HepG2 (cell line): ENCODE measurements around the gene CTSO. TPM values are rescaled to one million over a fixed set of nuclear protein-coding genes. Genes with fewer than 3 reads are reported as not detected.

Experiments used
- ATAC-seq: fragments of 200-7000 bp; cut with Tn5 transposase; 3 replicates; pipeline ENCODE4 v1.9.1; 2020; ENCODE audit warnings: mild to moderate bottlenecking, moderate library complexity
- BruUV-seq: library from RNA; stranded (reverse); fragments of 400-500 nt; replicated peaks from 2 replicates; lab custom pipeline; 2021; lab: Mats Ljungman, UMichigan
- CTCF ChIA-PET: fragments of 300-600 bp; formaldehyde crosslinking; extraction: SDS; loops from one replicate; lab custom pipeline; 2021; ENCODE audit warnings: low total read pairs, inconsistent platforms, low intra/inter-chr PET ratio; lab: Yijun Ruan, JAX
- POLR2A ChIA-PET: fragments of 350-600 bp; sonication (Branson Sonifier 250); formaldehyde crosslinking; loops from one replicate; lab custom pipeline; 2020; ENCODE audit warnings: antibody characterized with exemption, inconsistent platforms; lab: Yijun Ruan, JAX
- DNase-seq: peaks from one replicate; pipeline ENCODE4 v3.0.0-alpha.2; 2015; ENCODE audit warnings: low spot score
- FAIRE-seq: peaks from 3 replicates; lab custom pipeline; 2011; peaks lifted over from hg19 to GRCh38; lab: Jason Lieb, UNC
- H2AFZ ChIP-seq: one replicate; pipeline ENCODE4 v1.6.1; 2011; ENCODE audit warnings: low read length, inconsistent platforms
- H3K27ac ChIP-seq: fragments of 300-600 bp; 3 replicates; pipeline ENCODE4 v1.8.0; 2011; ENCODE audit warnings: mixed run types, mild to moderate bottlenecking, mixed read lengths, low read length, inconsistent platforms; ENCODE audit not compliant: insufficient read depth; ENCODE audit errors: extremely low read length
- H3K27me3 ChIP-seq, 2 experiments: fragments of 200-600 bp in 1 of 2; 2 replicates in 1 of 2; 3 replicates in 1 of 2; pipeline versions ENCODE4 v1.6.0 to v1.8.0; 2011; ENCODE audit warnings: low read length in 2 of 2, mild to moderate bottlenecking in 2 of 2, moderate library complexity in 2 of 2, inconsistent platforms in 1 of 2; ENCODE audit not compliant: insufficient read depth in 2 of 2, control insufficient read depth in 1 of 2
- H3K36me3 ChIP-seq, 2 experiments: fragments of 200-600 bp in 1 of 2; replicated peaks in 1 of 2; 2 replicates in 1 of 2; 3 replicates in 1 of 2; pipeline versions ENCODE4 v1.5.1 to v1.8.0; 2011; ENCODE audit warnings: low read length in 2 of 2, inconsistent platforms in 1 of 2; ENCODE audit not compliant: insufficient read depth in 2 of 2, control insufficient read depth in 1 of 2
- H3K4me1 ChIP-seq: 2 replicates; pipeline ENCODE4 v1.5.1; 2012; ENCODE audit warnings: low read length, inconsistent platforms; ENCODE audit not compliant: insufficient read depth
- H3K4me2 ChIP-seq: 2 replicates; pipeline ENCODE4 v1.6.0; 2011; ENCODE audit warnings: low read depth, low read length, inconsistent platforms
- H3K4me3 ChIP-seq, 3 experiments: fragments of 200-600 bp in 1 of 3; sonication (generic), shearing (Covaris generic) in 1 of 3; replicated peaks in 1 of 3; 2 replicates each; pipeline ENCODE4 v1.5.1; 2011 to 2016; ENCODE audit warnings: low read length in 3 of 3, inconsistent platforms in 2 of 3, low read depth in 2 of 3, mild to moderate bottlenecking in 2 of 3, control low read depth in 1 of 3, mixed read lengths in 1 of 3; ENCODE audit not compliant: insufficient read depth in 1 of 3
- H3K79me2 ChIP-seq: one replicate; pipeline ENCODE4 v1.6.1; 2011; ENCODE audit warnings: low read length, inconsistent platforms; ENCODE audit not compliant: insufficient read depth
- H3K9ac ChIP-seq: 2 replicates; pipeline ENCODE4 v1.6.0; 2011; ENCODE audit warnings: mild to moderate bottlenecking, low read depth, low read length, inconsistent platforms; ENCODE audit not compliant: insufficient read depth
- H3K9me3 ChIP-seq: 2 replicates; pipeline ENCODE4 v1.5.1; 2012; ENCODE audit warnings: mild to moderate bottlenecking, low read length
- H4K20me1 ChIP-seq: 2 replicates; pipeline ENCODE4 v1.6.0; 2011; ENCODE audit warnings: inconsistent platforms, mild to moderate bottlenecking, low read length, moderate library complexity; ENCODE audit not compliant: insufficient read depth
- FOXC1 ChIP-seq: sonication (generic); formaldehyde crosslinking; IDR thresholded peaks from 2 replicates; pipeline ENCODE4 v1.8.0; 2022; ENCODE audit warnings: mild to moderate bottlenecking, missing genetic modification reagents, borderline replicate concordance
- FUBP1 ChIP-seq: sonication (generic); formaldehyde crosslinking; IDR thresholded peaks from 2 replicates; pipeline ENCODE4 v1.5.1; 2020; ENCODE audit warnings: missing genetic modification reagents, mild to moderate bottlenecking, borderline replicate concordance
- HOXA3 ChIP-seq: sonication (generic); formaldehyde crosslinking; IDR thresholded peaks from 2 replicates; pipeline ENCODE4 v1.5.0; 2020; ENCODE audit warnings: missing genetic modification reagents
- KLF12 ChIP-seq: sonication (generic); formaldehyde crosslinking; IDR thresholded peaks from 2 replicates; pipeline ENCODE4 v1.4.0; 2020; ENCODE audit warnings: missing genetic modification reagents, borderline replicate concordance
- PAX8 ChIP-seq: sonication (generic); formaldehyde crosslinking; IDR thresholded peaks from 2 replicates; pipeline ENCODE4 v1.8.0; 2022; ENCODE audit warnings: mild to moderate bottlenecking, missing genetic modification reagents, borderline replicate concordance
- PITX1 ChIP-seq: sonication (generic); formaldehyde crosslinking; IDR thresholded peaks from 2 replicates; pipeline ENCODE4 v1.5.1; 2020; ENCODE audit warnings: mild to moderate bottlenecking, missing genetic modification reagents
- RAD21 ChIP-seq: fragments of 450-650 bp; formaldehyde crosslinking; IDR thresholded peaks from 2 replicates; pipeline ENCODE4 v1.5.0; 2020; ENCODE audit warnings: mild to moderate bottlenecking
- STAT5B ChIP-seq: sonication (generic); formaldehyde crosslinking; IDR thresholded peaks from 2 replicates; pipeline ENCODE4 v1.4.0; 2020; ENCODE audit warnings: missing genetic modification reagents
- ZFP37 ChIP-seq: sonication (generic); formaldehyde crosslinking; IDR thresholded peaks from 2 replicates; pipeline ENCODE4 v1.4.0; 2020; ENCODE audit warnings: missing genetic modification reagents, borderline replicate concordance
- ZMAT3 ChIP-seq: sonication (generic); formaldehyde crosslinking; conservative IDR thresholded peaks from 2 replicates; pipeline ENCODE4 v1.7.0; 2021; ENCODE audit warnings: missing genetic modification reagents
- ZMYM3 ChIP-seq: sonication (generic); formaldehyde crosslinking; IDR thresholded peaks from 2 replicates; pipeline ENCODE4 v1.5.1; 2020; ENCODE audit warnings: mild to moderate bottlenecking, missing genetic modification reagents
- ZNF337 ChIP-seq: sonication (generic); formaldehyde crosslinking; IDR thresholded peaks from 2 replicates; pipeline ENCODE4 v1.5.1; 2020; ENCODE audit warnings: missing genetic modification reagents, low read depth, mild to moderate bottlenecking, borderline replicate concordance
- ZNF543 ChIP-seq: sonication (generic); formaldehyde crosslinking; IDR thresholded peaks from 2 replicates; pipeline ENCODE4 v1.4.0; 2020; ENCODE audit warnings: mild to moderate bottlenecking, missing genetic modification reagents
- ZNF574 ChIP-seq: sonication (generic); formaldehyde crosslinking; IDR thresholded peaks from 2 replicates; pipeline ENCODE4 v1.4.0; 2020; ENCODE audit warnings: missing genetic modification reagents
- ZNF672 ChIP-seq: sonication (generic); formaldehyde crosslinking; IDR thresholded peaks from 2 replicates; pipeline ENCODE4 v1.8.1; 2022; ENCODE audit warnings: missing genetic modification reagents
- ZNF737 ChIP-seq: sonication (generic); formaldehyde crosslinking; IDR thresholded peaks from 2 replicates; pipeline ENCODE4 v1.5.0; 2020; ENCODE audit warnings: missing genetic modification reagents, mild to moderate bottlenecking, borderline replicate concordance
- ZNF790 ChIP-seq: sonication (generic); formaldehyde crosslinking; IDR thresholded peaks from 2 replicates; pipeline ENCODE4 v1.8.0; 2022; ENCODE audit warnings: missing genetic modification reagents, mild to moderate bottlenecking, borderline replicate concordance
- WGBS: methylation state at CpG from one replicate; pipeline ENCODE4 v1.1.6; 2017; ENCODE audit warnings: low lambda C conversion rate; 5-methylcytosine and 5-hydroxymethylcytosine counted together
- in situ Hi-C: cut with HindIII; loops from 2 replicates; pipeline ENCODE4 v1.10.0; 2017; ENCODE audit warnings: low pct_unique_long_range_greater_than_20kb; ENCODE audit not compliant: extremely low pct_ligation_motif_present
- intact Hi-C: fragments of 100-400 bp; cut with micrococcal nuclease; formaldehyde crosslinking; loops from one replicate; pipeline ENCODE4 v1.10.0; 2022; ENCODE audit not compliant: unreplicated experiment
- polyA plus RNA-seq, 8 experiments: library from polyadenylated mRNA; depleted of rRNA in 3 of 8; stranded (reverse) in 7 of 8; unstranded in 1 of 8; fragments of >200 nt; fragmentation: Illumina TruSeq in 4 of 8; extraction: Trizol in 4 of 8; gene quantifications; 2 replicates each; pipeline versions ENCODE4 v1.2.1 to v1.2.3, GENCODE V29; 2011 to 2016; ENCODE audit warnings: low read depth in 4 of 8, missing spikeins in 1 of 8, mixed read lengths in 1 of 8; ENCODE audit not compliant: insufficient read depth in 1 of 8
- total RNA-seq, 5 experiments: library from RNA; depleted of rRNA; stranded (reverse); fragments of >200 nt; fragmentation: Illumina TruSeq; extraction: Trizol; gene quantifications; 2 replicates each; pipeline ENCODE4 v1.2.3, GENCODE V29; 2016; ENCODE audit warnings: low read depth in 1 of 5

Gene CTSO
- total and polyA plus RNA-seq, 2 of the 13 experiments (the other 11 are each of a cell fraction or from before 2014, with no cell fraction given), result 0.07 to 0.17 TPM

- no peak within 1 kb of the TSS for H2AFZ ChIP-seq
- CTCF ChIA-PET, result no interaction called here
Measured at GRCh38 chr4:155903453-155903852, 50.2 kb downstream of the CTSO start, which contains the start of gene TDO2. Gene TDO2, plus strand, starts transcription at chr4:155903696. Its CDS starts 63 bp downstream, at chr4:155903759.

GRCh38 chr4:155901013-155901412 is 52.7 kb downstream of the CTSO start:
- DNase-seq, result no peak
- Histone ChIP-seq H3K4me2 (no peak overlapping the region), H3K4me3 (no peak overlapping the region), H3K36me3 (no peaks in the 10 kb centered on the region), H2AFZ (no peak overlapping the region), H3K4me1 (no peaks in the 10 kb centered on the region), H3K9ac (no peak overlapping the region), H3K27me3 (no peaks in the 10 kb centered on the region), H3K27ac (no peak overlapping the region), H3K9me3 (no peaks in the 10 kb centered on the region), H4K20me1 (no peaks in the 10 kb centered on the region), H3K79me2 (no peaks in the 10 kb centered on the region)
- BruUV-seq, result no TSS peak
- ChIA-PET POLR2A (no interaction called here), CTCF (no interaction called here)
- intact Hi-C loops, result no loop called here
- ATAC-seq, result no peak
- no peak for FAIRE-seq
- WGBS, result 12% methylated on average over 2 of the region's 2 CpGs
- in situ Hi-C loops, result no loop called here
- no peak for TF ChIP-seq FOXC1
- TF ChIP-seq ZFP37 (CRISPR knock-in tag), result no peak
- no peak for TF ChIP-seq ZNF790 (CRISPR knock-in tag)
- TF ChIP-seq ZNF672 (CRISPR knock-in tag), result no peak
- TF ChIP-seq ZNF543 (CRISPR knock-in tag), result no peak
- no peak for TF ChIP-seq PITX1
- TF ChIP-seq STAT5B (CRISPR knock-in tag), result no peak
- no peak for TF ChIP-seq ZNF337
- no peak for TF ChIP-seq ZNF574 (CRISPR knock-in tag)
- TF ChIP-seq ZMAT3 (CRISPR knock-in tag), result no peak

More at GRCh38 chr4:155903453-155903852, 50.2 kb downstream of the CTSO start, which contains the start of gene TDO2:
- Histone ChIP-seq H3K4me3 (no peak within 1 kb of the TSS), H3K4me2 (no peak within 1 kb of the TSS), H3K9ac (no peak within 1 kb of the TSS), H3K79me2 (no peaks in the 10 kb centered on the region), H4K20me1 (no peaks in the 10 kb centered on the region), H3K27ac (no peak within 1 kb of the TSS), H3K9me3 (no peaks in the 10 kb centered on the region), H3K27me3 (no peaks in the 10 kb centered on the region), H3K4me1 (no peaks in the 10 kb centered on the region), H3K36me3 (no peaks in the 10 kb centered on the region)
- no peak for DNase-seq
- TF ChIP-seq ZMYM3 (CRISPR knock-in tag) (no peak), RAD21 (CRISPR knock-in tag) (no peak), PAX8 (no peak), FUBP1 (CRISPR knock-in tag) (no peak), KLF12 (no peak), ZNF737 (no peak), HOXA3 (no peak)
- FAIRE-seq, result no peak
- WGBS, result 11% methylated on average over 1 of the region's 1 CpG
- POLR2A ChIA-PET, result no interaction called here
- intact Hi-C loops (no loop called here), in situ Hi-C loops (no loop called here)
- ATAC-seq, result no peak
- no TSS peak for BruUV-seq
